NCI-H146 (cell line): Measurements from ENCODE around the gene F10.

Source experiments
- DNase-seq: peaks from one replicate; lab custom pipeline; 2025; lab: John Stamatoyannopoulos, UW

The F10 gene

DNA sequence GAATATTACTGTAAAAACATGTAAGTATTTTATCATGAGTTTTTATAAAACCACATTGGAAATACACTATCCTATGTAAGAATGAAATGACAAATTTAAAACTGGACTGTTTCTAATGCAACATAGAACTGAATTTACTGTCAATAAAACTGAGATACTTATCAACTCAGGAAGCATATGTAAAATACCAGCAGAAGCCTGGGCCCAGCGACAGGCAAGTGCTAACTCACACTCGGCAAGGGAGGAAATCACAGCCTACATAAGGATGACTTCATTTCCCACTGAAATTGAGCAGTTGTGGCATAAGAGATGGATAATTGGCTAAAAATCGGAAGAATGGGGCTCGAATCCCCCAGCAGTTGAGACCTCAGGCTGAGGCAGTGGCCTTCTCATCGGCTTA is 47.9 kb downstream of the F10 start:
- no peak for DNase-seq

DNA sequence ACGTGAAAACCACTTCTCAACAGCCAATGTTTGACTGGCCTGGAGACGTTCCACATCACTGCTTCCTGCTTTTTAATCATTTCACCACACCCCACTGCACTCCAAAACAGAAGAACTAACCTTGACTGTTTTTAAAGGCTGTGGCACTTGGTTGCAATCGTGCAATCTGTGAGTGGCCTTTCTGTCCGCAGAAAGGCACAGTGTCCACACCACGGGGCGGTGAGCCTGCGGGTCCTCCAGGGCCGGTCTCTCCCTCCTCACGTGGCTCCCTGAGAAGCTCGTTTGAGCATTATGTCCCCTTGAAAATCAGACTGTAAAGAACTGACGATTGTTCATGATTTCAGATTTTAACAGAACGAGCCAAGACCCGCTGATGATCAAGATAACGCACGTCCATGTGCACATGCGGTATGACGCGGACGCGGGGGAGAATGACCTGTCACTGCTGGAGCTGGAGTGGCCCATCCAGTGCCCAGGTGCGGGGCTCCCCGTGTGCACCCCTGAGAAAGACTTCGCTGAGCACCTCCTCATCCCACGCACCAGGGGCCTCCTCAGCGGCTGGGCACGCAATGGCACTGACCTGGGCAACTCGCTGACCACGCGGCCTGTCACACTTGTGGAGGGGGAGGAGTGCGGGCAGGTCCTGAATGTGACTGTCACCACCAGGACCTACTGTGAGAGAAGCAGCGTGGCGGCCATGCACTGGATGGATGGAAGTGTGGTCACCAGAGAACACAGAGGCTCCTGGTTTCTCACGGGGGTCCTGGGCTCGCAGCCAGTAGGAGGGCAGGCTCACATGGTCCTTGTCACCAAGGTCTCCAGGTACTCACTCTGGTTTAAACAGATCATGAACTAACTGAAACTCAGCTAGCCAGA is 48.9 kb downstream of the F10 start:
- no peak for DNase-seq

DNA sequence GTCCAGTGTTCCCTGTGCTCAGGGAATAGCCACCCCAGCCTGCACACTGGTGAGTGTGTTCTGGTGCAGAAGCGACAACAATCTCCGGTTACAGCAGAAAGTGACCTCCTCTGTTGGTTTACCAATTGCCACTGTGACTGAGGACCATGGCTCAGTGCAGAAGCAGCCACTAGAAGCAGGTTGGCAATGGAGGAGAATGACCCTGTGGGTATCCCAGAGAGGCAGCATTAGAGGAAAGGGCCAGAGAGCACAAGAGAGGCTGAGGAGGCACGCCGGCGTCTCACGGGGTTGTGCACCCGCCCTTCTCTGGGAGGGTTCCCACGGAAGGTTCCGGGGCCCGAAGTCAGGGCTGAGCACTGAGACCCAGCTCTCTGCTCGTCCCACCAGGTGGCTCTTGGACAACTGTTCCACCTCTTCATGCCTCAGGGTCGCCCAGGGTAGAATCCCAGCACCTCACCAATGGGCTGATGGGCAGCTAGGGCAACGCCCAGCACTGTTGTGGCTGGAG is 49.9 kb downstream of the F10 start:
- no peak for DNase-seq

DNA sequence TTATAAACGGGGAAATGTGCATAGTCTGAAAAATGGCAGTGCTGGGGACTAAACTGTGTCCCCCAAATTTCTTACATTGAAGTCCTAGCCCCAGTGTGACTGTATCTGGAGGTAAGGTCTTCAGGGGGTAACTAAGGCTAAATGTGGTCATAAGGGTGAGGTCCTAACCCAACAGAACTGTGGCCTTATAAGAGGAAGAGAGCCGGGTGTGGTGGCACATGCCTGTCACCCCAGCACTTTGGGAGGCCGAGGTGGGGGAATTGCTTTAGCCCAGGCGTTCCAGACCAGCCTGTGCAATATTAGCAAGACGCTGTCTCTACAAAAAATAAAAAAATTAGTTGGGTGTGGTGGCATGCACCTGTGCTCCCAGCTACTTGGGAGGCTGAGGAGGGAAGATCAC is 53.7 kb downstream of the F10 start:
- DNase-seq: no peak

DNA sequence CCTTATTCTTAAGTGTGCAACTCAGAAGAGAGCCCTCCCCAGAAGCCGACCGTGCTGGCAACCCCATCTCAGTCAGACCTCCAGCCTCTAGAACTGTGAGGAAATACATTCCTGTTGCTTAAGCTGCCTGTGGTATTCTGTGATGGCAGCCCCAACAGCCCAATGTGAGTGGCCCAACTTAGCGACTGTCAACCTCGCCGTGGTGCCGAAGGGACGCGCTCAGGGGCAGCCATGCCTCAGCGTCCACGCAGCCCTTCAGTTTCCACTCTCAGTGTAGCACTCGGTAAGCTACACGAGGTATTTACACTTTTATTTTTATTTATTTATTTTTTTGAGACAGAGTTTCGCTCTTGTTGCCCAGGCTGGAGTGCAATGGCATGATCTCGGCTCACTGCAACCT is 54.2 kb downstream of the F10 start:
- DNase-seq: no peak

DNA sequence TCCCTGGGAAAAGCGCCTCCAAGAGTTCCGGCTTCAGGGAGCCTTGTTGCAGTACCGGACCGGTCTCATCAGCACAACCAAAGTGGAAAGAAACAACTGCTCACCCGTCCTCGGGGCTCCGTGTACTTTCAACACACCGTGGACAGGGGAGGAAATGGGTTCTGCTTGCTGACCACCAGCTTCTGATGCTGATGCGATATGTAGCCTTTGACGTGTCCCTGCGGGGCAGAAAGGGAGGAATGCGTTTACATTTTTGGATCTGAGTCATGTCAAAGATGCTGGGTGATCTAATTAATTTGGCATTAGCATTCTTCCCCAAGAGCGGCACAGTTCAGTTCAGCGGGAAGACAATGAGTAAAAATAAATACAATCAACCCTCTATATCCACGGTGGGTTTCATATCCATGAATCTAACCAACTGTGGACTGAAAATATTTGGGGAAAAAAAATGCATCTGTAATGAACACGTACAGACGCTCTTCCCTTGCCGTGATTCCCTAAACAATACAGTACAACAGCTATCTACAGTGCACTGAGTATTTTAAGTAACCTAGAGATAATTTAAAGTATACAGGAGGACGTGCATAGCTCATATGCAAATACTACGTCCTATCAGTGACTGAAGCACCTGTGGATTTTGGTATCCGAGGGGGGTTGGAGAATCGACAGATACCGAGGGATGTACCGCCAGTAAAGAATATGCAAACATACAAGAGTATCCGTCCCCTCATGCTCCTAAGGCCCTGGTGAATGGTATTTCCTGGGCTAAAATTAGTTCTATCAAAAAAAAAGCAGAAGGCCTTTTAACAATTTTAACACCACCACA is 55.7 kb downstream of the F10 start:
- DNase-seq: no peak

DNA sequence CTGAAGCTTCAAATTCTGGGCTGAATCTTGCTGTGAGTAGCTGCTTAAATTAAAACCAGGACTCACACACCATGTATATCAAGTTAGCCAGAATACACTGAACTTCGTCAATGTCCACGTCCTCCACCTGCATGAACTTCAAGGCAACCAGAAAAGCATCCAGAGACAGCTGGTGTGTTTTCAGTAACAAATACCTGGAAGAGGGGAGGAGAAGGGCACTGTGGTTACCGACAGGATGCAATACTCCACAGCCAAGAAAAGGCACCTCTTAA is 56.2 kb downstream of the F10 start:
- DNase-seq: no peak

DNA sequence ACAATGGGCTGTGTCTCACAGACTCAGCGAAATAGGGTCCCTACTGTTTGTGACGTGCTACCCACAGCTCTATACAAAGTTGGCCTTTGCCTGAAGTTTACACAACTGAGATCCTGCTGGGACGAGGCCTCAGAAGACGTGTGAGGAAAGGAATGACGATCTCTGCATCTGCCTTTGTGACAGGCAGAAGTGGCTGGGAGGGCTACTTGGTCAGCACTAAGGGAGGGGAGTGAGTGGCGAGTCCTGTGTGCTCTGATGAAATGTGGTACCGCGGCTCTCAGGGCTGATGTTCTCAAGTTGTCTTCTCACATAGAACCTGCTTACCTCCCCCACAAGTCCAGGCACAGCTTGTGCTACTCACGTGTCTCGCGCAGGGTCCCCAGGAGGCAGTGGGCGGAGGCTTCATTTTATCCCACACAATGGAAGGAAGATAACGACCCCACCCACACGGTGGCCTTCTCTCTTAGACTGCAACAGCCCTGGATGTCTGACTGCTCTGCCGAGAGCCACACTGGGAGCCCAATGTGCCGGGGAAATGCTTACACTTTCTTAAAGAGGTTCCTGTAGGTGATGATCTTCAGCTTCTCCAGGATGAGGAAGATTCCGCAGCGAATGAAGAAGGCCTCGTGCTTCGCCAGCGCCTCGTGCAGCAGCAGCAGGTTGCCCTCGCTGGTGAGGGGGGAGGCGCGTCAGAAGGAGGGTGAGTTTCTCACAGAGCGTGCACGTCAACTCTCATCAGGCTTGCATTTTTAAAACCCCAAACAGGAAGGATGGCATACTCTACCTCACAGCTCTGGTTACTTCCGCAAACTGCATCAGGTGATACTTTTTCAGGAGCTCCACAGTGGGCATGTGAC is 57.0 kb downstream of the F10 start:
- no peak for DNase-seq

DNA sequence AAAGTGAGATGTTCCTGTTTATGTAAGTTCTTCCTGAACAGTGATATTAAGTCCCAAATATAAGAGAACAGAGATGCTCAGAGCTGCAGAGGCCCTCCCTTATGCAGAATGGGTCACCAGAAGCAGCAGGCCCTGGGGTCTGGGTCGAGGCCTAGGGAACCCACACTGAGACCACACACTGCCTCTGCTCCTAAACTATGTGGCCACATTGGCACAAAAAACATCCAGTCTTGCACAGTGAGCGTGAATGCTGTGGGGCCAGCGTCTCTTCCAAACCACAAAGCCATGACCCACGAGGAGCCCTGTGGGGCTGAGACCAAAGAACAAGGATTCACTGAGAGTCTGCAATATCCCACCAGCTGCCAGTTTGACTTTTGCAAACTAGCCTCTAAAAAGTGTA is 59.4 kb downstream of the F10 start:
- no peak for DNase-seq

DNA sequence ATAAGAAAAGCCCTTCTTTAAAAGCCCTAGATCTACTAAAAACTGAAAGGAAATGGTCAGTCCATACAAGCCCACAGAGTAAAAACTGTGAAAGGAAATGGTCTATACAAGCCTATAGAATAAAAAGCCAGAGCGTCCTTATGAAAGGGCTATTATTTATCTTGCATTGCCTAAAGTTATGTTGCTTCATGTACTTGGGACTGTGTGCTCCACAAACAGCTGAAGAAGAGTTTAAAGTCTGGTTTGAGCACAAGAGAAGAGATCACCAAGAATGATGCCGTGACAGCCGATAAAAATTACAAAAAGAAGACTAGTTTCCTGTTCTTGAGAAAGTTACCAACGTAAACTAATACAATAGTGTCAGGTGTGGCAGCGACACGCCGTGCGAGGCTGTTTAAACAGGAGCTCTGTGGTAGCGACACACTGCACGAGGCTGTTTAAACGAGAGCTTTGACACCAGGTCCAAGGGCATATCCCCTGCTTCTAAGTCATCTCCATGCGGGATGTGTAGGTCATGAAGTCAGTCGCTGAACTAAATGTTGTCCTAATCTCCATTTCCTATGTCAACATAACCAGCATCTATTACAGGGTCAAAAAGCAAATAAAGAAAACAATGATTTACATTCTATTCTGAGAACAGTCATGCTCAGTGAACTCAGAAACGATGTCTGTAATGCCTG is 61.0 kb downstream of the F10 start:
- DNase-seq: no peak

DNA sequence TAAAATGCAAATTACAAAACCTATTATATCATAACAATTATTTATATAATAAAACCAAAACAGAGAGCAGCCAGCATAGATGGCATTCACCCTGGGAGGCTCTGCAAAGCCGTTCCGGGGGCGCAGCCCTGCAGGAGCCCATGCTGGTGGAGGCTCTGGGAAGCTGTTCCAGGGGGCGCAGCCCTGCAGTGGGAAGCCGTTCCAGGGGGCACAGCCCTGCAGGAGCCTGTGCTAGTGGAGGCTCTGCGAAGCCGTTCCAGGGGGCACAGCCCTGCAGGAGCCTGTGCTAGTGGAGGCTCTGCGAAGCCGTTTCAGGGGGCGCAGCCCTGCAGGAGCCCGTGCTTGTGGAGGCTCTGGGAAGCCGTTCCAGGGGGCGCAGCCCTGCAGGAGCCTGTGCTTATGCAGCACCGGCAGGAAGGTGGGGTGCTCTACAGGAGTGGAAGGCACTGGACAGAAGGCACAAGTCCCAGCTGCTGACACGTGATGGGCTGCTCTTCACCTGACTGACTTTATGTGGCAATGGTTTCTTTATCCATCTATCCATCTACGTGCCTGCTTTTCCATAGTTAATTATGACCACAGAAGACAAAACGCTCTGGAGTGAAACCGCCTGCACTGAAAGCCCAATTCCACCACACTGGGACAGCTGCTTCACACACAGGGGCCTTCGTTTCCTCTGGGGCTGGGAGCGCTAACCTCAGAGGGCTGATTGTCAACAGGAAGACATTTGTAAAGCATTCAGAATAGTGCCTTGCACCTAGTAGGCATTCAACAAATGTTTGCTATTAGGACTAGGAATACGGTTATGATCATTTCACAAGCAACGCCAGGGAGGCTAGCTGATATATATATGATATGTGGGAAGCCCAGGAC is 62.2 kb downstream of the F10 start:
- no peak for DNase-seq

DNA sequence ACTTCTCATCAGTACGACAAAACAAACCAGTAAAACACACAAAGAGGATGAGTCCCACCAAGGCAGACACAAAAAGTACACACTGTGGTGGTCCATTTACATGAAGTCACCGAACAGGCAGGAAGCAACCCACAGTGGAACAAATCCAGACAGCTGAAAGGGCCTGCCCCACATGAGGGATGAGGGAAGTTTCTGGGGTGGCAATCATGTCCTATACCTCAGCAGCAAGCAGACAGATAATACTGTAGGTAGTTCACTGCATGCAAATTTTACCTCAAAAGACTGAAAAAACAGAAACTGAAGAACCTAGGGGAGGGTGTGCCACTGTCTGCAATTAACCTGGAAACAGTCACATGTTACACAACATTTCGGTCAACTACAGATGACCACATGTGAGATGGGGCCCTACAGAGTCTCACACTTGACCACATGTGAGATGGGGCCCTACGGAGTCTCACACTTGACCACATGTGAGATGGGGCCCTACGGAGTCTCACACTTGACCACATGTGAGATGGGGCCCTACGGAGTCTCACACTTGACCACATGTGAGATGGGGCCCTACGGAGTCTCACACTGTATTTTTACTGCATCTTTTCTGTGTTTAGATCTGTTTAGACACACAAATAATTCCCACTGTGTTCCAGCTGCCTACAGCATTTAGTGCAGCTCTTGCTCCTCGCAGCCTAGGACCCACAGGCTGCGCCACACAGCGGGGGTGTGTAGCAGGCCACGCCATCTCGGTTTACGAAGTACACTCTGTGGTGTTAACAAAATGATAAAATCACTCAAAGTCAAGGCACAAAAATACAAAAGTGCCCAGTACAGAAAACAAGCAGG is 63.7 kb downstream of the F10 start:
- no peak for DNase-seq

DNA sequence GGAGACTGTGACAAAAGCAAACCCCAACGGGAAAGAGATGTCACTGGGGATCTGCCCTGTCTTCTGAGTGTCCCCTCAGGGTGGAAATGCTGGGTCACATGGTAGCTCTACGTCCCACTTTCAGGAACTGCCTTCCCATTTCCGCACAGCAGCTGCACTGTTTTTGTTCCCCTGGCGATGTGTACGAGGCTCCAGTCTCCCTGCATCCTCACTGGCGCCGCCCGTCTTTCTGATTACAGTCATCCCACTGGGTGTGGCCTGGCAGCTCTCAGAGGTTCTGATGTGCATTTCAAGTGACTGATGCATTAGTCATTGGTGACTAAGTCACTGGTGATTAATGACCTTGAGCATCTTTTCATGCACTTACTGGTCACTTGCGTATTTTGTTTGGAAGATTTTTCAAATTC is 64.7 kb downstream of the F10 start:
- DNase-seq: peak; percentile 10

DNA sequence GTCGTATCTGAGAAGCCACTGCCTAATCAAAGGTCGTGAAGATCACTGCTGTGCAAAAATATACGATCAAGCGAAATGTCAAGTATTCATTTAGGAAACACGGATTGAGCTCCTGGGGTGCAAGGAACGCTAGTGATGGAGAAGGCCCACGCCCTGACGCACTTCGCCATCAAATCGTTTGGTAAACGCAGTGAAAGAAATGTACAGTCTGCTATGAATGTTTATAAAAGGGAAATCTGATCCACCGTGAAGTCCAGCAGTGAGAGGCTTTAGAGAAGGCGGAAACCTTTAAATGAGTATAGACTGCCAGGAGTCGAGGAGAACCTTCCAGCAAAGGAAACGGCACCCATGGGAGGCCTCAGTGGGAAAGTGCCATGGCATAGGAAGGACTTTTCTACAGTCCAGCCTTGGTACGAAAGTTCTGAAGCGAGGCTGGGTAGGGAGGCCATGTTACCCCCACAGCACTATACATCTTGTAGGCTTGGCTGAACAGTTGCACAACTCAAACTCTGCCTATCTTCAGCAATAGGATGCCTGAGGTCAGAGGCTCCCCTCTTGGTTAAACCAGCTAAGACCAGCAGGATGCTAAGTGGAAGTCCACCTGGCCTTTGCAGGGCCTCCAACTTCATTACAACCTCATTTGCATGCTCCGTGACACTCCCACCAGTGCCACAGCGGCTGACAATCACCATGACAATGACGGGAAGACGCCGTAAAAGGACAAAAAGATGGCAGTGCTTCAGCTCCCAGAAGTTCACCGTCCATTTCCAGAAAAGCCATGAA is 65.5 kb downstream of the F10 start:
- DNase-seq: no peak

DNA sequence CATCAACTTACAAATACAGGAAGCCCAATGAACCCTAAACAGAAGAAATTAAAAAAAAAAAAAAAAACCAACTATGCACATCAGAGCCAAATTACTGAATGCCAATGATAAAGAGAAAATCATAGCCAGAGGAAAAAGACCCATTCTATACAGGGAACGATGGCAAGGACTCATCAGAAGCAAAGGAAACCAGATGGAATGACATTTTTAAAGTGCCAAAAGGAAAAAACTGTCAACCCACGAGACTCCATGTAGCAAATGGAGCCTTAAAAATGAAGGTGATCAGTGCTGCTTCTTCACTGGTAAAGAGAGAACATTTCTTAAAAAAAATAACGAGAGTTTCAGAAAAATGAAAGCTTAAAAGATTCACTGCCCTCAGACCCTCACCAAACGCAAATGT is 67.6 kb downstream of the F10 start:
- DNase-seq: no peak

DNA sequence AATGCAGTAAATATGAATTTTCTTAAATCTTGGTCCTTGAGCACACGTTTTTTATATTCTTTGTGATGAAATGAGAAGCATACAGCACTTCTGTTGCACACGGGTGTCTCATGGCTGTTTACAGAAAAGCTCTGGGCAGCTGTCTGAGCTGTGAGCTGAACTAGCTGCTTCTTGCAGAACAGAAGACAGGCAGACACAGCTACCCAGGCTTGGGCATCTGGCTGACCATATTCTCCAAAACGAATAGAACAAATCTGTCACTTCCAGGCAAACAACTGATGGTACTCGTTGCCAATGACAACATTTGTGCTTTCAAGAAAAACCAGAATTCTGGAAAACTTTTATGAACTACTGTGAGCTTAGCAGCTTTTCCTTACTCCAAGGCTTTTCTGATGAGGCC is 69.7 kb downstream of the F10 start:
- DNase-seq: no peak

DNA sequence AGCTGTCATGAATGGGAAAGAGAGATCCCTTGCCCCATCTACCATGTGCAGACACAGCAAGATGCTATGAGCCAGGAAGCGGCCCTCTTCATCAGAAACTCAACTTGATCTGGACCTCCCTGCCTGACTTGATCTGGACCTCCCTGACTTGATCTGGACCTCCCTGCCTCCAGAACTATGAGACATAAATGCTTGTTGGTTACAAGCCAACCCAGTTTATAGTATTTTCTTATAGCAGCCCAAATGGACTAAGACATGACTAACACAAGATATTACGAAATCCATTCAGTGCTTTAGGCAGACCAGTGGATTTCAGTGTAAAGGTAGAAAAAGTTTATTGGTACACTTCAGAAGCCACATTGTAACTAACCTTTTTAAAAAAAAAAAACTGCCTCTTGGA is 70.3 kb downstream of the F10 start:
- DNase-seq: no peak

DNA sequence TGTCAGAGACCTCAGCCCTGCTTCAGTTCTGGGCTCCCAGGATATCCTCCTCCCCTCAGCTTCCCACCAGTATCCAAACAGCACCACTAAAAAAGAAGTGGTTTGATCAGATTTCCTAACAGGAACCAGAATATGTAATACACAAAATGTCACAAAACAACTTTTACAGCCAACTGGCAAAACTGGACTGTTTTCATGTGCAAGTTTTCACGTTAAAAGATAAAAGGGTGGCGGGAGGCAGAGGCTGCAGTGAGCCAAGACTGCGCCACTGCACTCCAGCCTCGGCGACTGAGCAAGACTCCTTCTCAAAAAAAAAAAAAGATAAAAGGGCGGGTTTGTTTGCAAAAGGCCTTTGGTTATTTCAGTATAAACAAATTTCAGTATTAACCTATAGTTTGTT is 72.8 kb downstream of the F10 start:
- DNase-seq: no peak
